Hepatocyte (in vitro differentiated cells): ENCODE results near the gene SUMF1.

ENCODE experiments used
- CTCF ChIP-seq: fragments of 200-600 bp; sonication (generic); IDR thresholded peaks from 2 replicates; pipeline ENCODE4 v1.5.1; 2016; ENCODE audit warnings: antibody characterized with exemption, mild to moderate bottlenecking; ENCODE audit not compliant: poor library complexity
- EZH2 ChIP-seq: fragments of 200-600 bp; sonication (generic); IDR thresholded peaks from 2 replicates; pipeline ENCODE4 v1.6.1; 2016; ENCODE audit warnings: antibody characterized with exemption, mild to moderate bottlenecking, borderline replicate concordance
- EZH2phosphoT487 ChIP-seq: fragments of 200-600 bp; sonication (generic); IDR thresholded peaks from one replicate; pipeline ENCODE4 v1.6.1; 2018; ENCODE audit warnings: antibody characterized with exemption, mild to moderate bottlenecking, low read depth, moderate library complexity; ENCODE audit not compliant: unreplicated experiment, severe bottlenecking

- TF ChIP-seq CTCF (no peak), EZH2 (no peak), EZH2phosphoT487 (no peak)
These were observed 5.7 kb upstream of the SUMF1 start for GRCh38 chr3:4472766-4473165.
